Inflammatory macrophage treated with lipopolysaccharide for 1 hour (primary cell): ENCODE results near the gene ZNF414.

ENCODE experiments used
- DNase-seq, 2 donors: peaks; one replicate each; pipeline ENCODE4 v3.0.0-alpha.2; 2020 to 2022

ZNF414 gene

GRCh38 chr19:8489561-8490394 lies 24.2 kb downstream of the ZNF414 start:
- DNase-seq: no peak

GRCh38 chr19:8488365-8488764 lies 25.6 kb downstream of the ZNF414 start:
- DNase-seq: peak; percentile 13 to 23

- DNase-seq: peak; percentile 88 to 94
Measured at GRCh38 chr19:8487137-8487851, 26.7 kb downstream of the ZNF414 start.

GRCh38 chr19:8486661-8487136 lies 27.3 kb downstream of the ZNF414 start:
- DNase-seq: no peak

GRCh38 chr19:8485561-8486371 lies 28.2 kb downstream of the ZNF414 start:
- no peak for DNase-seq

- DNase-seq: peak; percentile 85 to 87
Measured at GRCh38 chr19:8484331-8484894, 29.6 kb downstream of the ZNF414 start.

- no peak for DNase-seq
Measured at GRCh38 chr19:8483165-8483564, 30.8 kb downstream of the ZNF414 start.

- no peak for DNase-seq
Measured at GRCh38 chr19:8482696-8483095, 31.3 kb downstream of the ZNF414 start.

- no peak for DNase-seq
Measured at GRCh38 chr19:8481616-8482015, 32.4 kb downstream of the ZNF414 start.

GRCh38 chr19:8481201-8481600 lies 32.8 kb downstream of the ZNF414 start:
- no peak for DNase-seq

- DNase-seq: no peak
Measured at GRCh38 chr19:8478598-8478997, 35.4 kb downstream of the ZNF414 start.

- no peak for DNase-seq
Measured at GRCh38 chr19:8477889-8478288, 36.1 kb downstream of the ZNF414 start.

- no peak for DNase-seq
Measured at GRCh38 chr19:8476524-8476923, 37.4 kb downstream of the ZNF414 start.

- DNase-seq: no peak
Measured at GRCh38 chr19:8475005-8475404, 39.0 kb downstream of the ZNF414 start.

GRCh38 chr19:8473648-8474476 lies 40.1 kb downstream of the ZNF414 start:
- peak; percentile 34 to 40 for DNase-seq

- DNase-seq: no peak
Measured at GRCh38 chr19:8469613-8470368, 44.2 kb downstream of the ZNF414 start.

GRCh38 chr19:8468761-8469373 lies 45.1 kb downstream of the ZNF414 start:
- DNase-seq: no peak

- DNase-seq: no peak
Measured at GRCh38 chr19:8468124-8468523, 45.8 kb downstream of the ZNF414 start.

- DNase-seq: no peak
Measured at GRCh38 chr19:8466018-8466417, 47.9 kb downstream of the ZNF414 start.

GRCh38 chr19:8463365-8463764 lies 50.6 kb downstream of the ZNF414 start:
- DNase-seq: no peak

GRCh38 chr19:8462571-8462970 lies 51.4 kb downstream of the ZNF414 start:
- no peak for DNase-seq
